Dendritic cell treated with granulocyte-macrophage colony-stimulating factor and Interleukin-4, amounts not matched to agents 40 ng/mL and 50 ng/mL, for 4 days (primary cell): Measurements from ENCODE around the gene TOR1B.
"Not testable (repeated sequence)": the region's sequence is repeated elsewhere in the genome, so short reads cannot be mapped to it uniquely, and the experiment has no call there.

Source experiments
- H3K27ac Mint-ChIP-seq: one replicate; pipeline ENCODE4 v1.8.0; 2022; ENCODE audit warnings: mild to moderate bottlenecking, mixed read lengths
- H3K27me3 Mint-ChIP-seq: one replicate; pipeline ENCODE4 v1.8.0; 2022; ENCODE audit warnings: mild to moderate bottlenecking, mixed read lengths
- H3K36me3 Mint-ChIP-seq: one replicate; pipeline ENCODE4 v1.8.0; 2022; ENCODE audit warnings: low read depth, mixed read lengths
- H3K4me1 Mint-ChIP-seq: one replicate; pipeline ENCODE4 v1.8.0; 2022; ENCODE audit warnings: low read depth, mixed read lengths
- H3K4me3 Mint-ChIP-seq: one replicate; pipeline ENCODE4 v1.8.0; 2022; ENCODE audit warnings: mild to moderate bottlenecking, moderate library complexity, mixed read lengths
- H3K9me3 Mint-ChIP-seq: one replicate; pipeline ENCODE4 v1.8.0; 2022; ENCODE audit warnings: mixed read lengths
- intact Hi-C: fragments of 100-400 bp; cut with micrococcal nuclease; formaldehyde crosslinking; loops from one replicate; pipeline ENCODE4 v1.15.0; 2022

TOR1B gene

GRCh38 chr9:129768486-129768885 is 34.5 kb upstream of the TOR1B start:
- Mint-ChIP-seq H3K36me3 (no peaks in the 10 kb centered on the region), H3K4me3 (no peak overlapping the region), H3K9me3 (no peaks in the 10 kb centered on the region), H3K27me3 (no peaks in the 10 kb centered on the region), H3K4me1 (peaks cover 16% of the 10 kb centered on the region), H3K27ac (peak overlapping the region; percentile 16)
- intact Hi-C loops = no loop called here

GRCh38 chr9:129769669-129770068 is 33.3 kb upstream of the TOR1B start:
- intact Hi-C loops = no loop called here
- no peak overlapping the region for H3K4me3 Mint-ChIP-seq

GRCh38 chr9:129770741-129771140 is 32.2 kb upstream of the TOR1B start:
- no peaks in the 10 kb centered on the region for H3K9me3 Mint-ChIP-seq
- peaks cover 1% of the 10 kb centered on the region for H3K27me3 Mint-ChIP-seq
- H3K4me1 Mint-ChIP-seq = peaks cover 32% of the 10 kb centered on the region
- no peak overlapping the region for H3K4me3 Mint-ChIP-seq
- H3K36me3 Mint-ChIP-seq = no peaks in the 10 kb centered on the region
- intact Hi-C loops = no loop called here
- no peak overlapping the region for H3K27ac Mint-ChIP-seq

More at GRCh38 chr9:129769669-129770068, 33.3 kb upstream of the TOR1B start:
- Mint-ChIP-seq H3K36me3 (no peaks in the 10 kb centered on the region), H3K27ac (no peak overlapping the region), H3K4me1 (peaks cover 21% of the 10 kb centered on the region), H3K9me3 (no peaks in the 10 kb centered on the region), H3K27me3 (peaks cover 1% of the 10 kb centered on the region)

- Mint-ChIP-seq H3K4me3 (no peak overlapping the region), H3K4me1 (peaks cover 54% of the 10 kb centered on the region)
Measured at GRCh38 chr9:129773262-129774048, 29.5 kb upstream of the TOR1B start.

GRCh38 chr9:129774791-129775447 is 28.1 kb upstream of the TOR1B start:
- Mint-ChIP-seq H3K27ac (no peak overlapping the region), H3K4me1 (peaks cover 61% of the 10 kb centered on the region), H3K27me3 (peaks cover 7% of the 10 kb centered on the region), H3K9me3 (no peaks in the 10 kb centered on the region), H3K4me3 (no peak overlapping the region), H3K36me3 (no peaks in the 10 kb centered on the region)
- intact Hi-C loops = no loop called here

More at GRCh38 chr9:129773262-129774048, 29.5 kb upstream of the TOR1B start:
- Mint-ChIP-seq H3K36me3 (no peaks in the 10 kb centered on the region), H3K27me3 (peaks cover 4% of the 10 kb centered on the region), H3K9me3 (no peaks in the 10 kb centered on the region), H3K27ac (peak overlapping the region; percentile 62)
- intact Hi-C loops = no loop called here

GRCh38 chr9:129775448-129775798 is 27.6 kb upstream of the TOR1B start:
- intact Hi-C loops = no loop called here
- H3K4me1 Mint-ChIP-seq = peaks cover 61% of the 10 kb centered on the region
- no peak overlapping the region for H3K27ac Mint-ChIP-seq
- H3K4me3 Mint-ChIP-seq = no peak overlapping the region
- H3K27me3 Mint-ChIP-seq = peaks cover 7% of the 10 kb centered on the region
- no peaks in the 10 kb centered on the region for H3K9me3 Mint-ChIP-seq
- no peaks in the 10 kb centered on the region for H3K36me3 Mint-ChIP-seq

- H3K9me3 Mint-ChIP-seq, intact Hi-C loops, H3K27me3 Mint-ChIP-seq, H3K36me3 Mint-ChIP-seq, H3K27ac Mint-ChIP-seq, H3K4me3 Mint-ChIP-seq: not testable (repeated sequence)
- H3K4me1 Mint-ChIP-seq = peaks cover 66% of the 10 kb centered on the region
Measured at GRCh38 chr9:129776096-129776495, 26.9 kb upstream of the TOR1B start.

GRCh38 chr9:129776566-129776937 is 26.4 kb upstream of the TOR1B start:
- no peaks in the 10 kb centered on the region for H3K36me3 Mint-ChIP-seq
- intact Hi-C loops = no loop called here
- no peak overlapping the region for H3K4me3 Mint-ChIP-seq
- H3K4me1 Mint-ChIP-seq = peaks cover 66% of the 10 kb centered on the region
- H3K27me3 Mint-ChIP-seq = peaks cover 7% of the 10 kb centered on the region
- H3K9me3 Mint-ChIP-seq = no peaks in the 10 kb centered on the region
- H3K27ac Mint-ChIP-seq = peak overlapping the region; percentile 78

GRCh38 chr9:129776938-129777768 is 25.8 kb upstream of the TOR1B start:
- H3K4me3 Mint-ChIP-seq = peak overlapping the region; percentile 42
- no peaks in the 10 kb centered on the region for H3K9me3 Mint-ChIP-seq
- H3K4me1 Mint-ChIP-seq = peaks cover 66% of the 10 kb centered on the region
- H3K36me3 Mint-ChIP-seq = no peaks in the 10 kb centered on the region
- intact Hi-C loops = no loop called here
- H3K27ac Mint-ChIP-seq = peak overlapping the region; percentile 78
- peaks cover 7% of the 10 kb centered on the region for H3K27me3 Mint-ChIP-seq

- intact Hi-C loops = no loop called here
- H3K36me3 Mint-ChIP-seq = no peaks in the 10 kb centered on the region
- H3K27me3 Mint-ChIP-seq = peaks cover 7% of the 10 kb centered on the region
- no peak overlapping the region for H3K4me3 Mint-ChIP-seq
- H3K4me1 Mint-ChIP-seq = peaks cover 64% of the 10 kb centered on the region
- no peaks in the 10 kb centered on the region for H3K9me3 Mint-ChIP-seq
- peak overlapping the region; percentile 78 for H3K27ac Mint-ChIP-seq
Measured at GRCh38 chr9:129777769-129778130, 25.2 kb upstream of the TOR1B start.

- Mint-ChIP-seq H3K36me3 (no peaks in the 10 kb centered on the region), H3K9me3 (no peaks in the 10 kb centered on the region), H3K4me3 (no peak overlapping the region), H3K27ac (no peak overlapping the region), H3K4me1 (peaks cover 57% of the 10 kb centered on the region), H3K27me3 (peaks cover 7% of the 10 kb centered on the region)
- intact Hi-C loops = no loop called here
Measured at GRCh38 chr9:129778469-129778868, 24.5 kb upstream of the TOR1B start.

- peaks cover 45% of the 10 kb centered on the region for H3K4me1 Mint-ChIP-seq
- H3K9me3 Mint-ChIP-seq = no peaks in the 10 kb centered on the region
- H3K4me3 Mint-ChIP-seq = no peak overlapping the region
- no peaks in the 10 kb centered on the region for H3K36me3 Mint-ChIP-seq
- H3K27me3 Mint-ChIP-seq = peaks cover 6% of the 10 kb centered on the region
- intact Hi-C loops = loop anchor here (10.0 kb wide), 1 partner anchor 645 kb away; no protein-coding TSS in a partner anchor
- no peak overlapping the region for H3K27ac Mint-ChIP-seq
Measured at GRCh38 chr9:129779560-129780190, 23.3 kb upstream of the TOR1B start.

- Mint-ChIP-seq H3K27ac (no peak overlapping the region), H3K9me3 (no peaks in the 10 kb centered on the region), H3K36me3 (no peaks in the 10 kb centered on the region), H3K4me3 (no peak overlapping the region), H3K4me1 (peaks cover 39% of the 10 kb centered on the region), H3K27me3 (peaks cover 13% of the 10 kb centered on the region)
- intact Hi-C loops = loop anchor here (10.0 kb wide), 1 partner anchor 646 kb away; no protein-coding TSS in a partner anchor
Measured at GRCh38 chr9:129781131-129781530, 21.9 kb upstream of the TOR1B start.
